GM13977 (cell line): ENCODE measurements around the gene STRA8.

ENCODE experiments used
- DNase-seq: peaks from one replicate; pipeline ENCODE4 v3.0.0; 2012; ENCODE audit warnings: low spot score
- in situ Hi-C: fragments of 300-500 bp; cut with MboI; formaldehyde crosslinking; loops from one replicate; pipeline ENCODE4 v1.12.0; 2022; ENCODE audit warnings: low sequenced_read_pairs, low pct_unique_long_range_greater_than_20kb, mixed read lengths, inconsistent platforms; ENCODE audit not compliant: unreplicated experiment
- TF ChIP-seq, protein P1 (sequence below): IDR thresholded peaks from 2 replicates; pipeline ENCODE4 v1.5.1; 2012; ENCODE audit warnings: mild to moderate bottlenecking, control low read depth; ENCODE audit not compliant: insufficient read depth; ENCODE audit errors: extremely low read depth, missing control alignments

STRA8 gene

DNA sequence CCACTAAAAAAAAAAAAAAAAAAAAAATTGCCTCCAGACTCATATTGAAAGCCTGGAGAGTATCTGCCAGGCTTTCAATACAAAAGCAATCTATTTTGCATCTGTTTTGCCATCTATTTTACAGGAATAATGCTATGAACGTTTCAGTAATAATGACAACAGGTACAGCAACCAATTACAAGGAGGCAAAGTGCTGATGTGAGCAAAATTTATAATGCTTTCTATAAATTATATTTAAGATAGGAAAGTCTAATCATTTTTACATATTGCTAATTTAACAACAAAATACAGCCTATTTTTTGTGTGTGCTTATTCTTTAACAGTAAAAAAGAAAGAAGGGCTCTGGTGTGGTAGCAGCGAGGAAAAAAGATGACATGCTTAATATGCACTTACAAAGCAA lies 32.3 kb upstream of the STRA8 start:
- TF ChIP-seq, protein P1, sequence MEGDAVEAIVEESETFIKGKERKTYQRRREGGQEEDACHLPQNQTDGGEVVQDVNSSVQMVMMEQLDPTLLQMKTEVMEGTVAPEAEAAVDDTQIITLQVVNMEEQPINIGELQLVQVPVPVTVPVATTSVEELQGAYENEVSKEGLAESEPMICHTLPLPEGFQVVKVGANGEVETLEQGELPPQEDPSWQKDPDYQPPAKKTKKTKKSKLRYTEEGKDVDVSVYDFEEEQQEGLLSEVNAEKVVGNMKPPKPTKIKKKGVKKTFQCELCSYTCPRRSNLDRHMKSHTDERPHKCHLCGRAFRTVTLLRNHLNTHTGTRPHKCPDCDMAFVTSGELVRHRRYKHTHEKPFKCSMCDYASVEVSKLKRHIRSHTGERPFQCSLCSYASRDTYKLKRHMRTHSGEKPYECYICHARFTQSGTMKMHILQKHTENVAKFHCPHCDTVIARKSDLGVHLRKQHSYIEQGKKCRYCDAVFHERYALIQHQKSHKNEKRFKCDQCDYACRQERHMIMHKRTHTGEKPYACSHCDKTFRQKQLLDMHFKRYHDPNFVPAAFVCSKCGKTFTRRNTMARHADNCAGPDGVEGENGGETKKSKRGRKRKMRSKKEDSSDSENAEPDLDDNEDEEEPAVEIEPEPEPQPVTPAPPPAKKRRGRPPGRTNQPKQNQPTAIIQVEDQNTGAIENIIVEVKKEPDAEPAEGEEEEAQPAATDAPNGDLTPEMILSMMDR = no peak
- in situ Hi-C loops = no loop called here
- no peak for DNase-seq

DNA sequence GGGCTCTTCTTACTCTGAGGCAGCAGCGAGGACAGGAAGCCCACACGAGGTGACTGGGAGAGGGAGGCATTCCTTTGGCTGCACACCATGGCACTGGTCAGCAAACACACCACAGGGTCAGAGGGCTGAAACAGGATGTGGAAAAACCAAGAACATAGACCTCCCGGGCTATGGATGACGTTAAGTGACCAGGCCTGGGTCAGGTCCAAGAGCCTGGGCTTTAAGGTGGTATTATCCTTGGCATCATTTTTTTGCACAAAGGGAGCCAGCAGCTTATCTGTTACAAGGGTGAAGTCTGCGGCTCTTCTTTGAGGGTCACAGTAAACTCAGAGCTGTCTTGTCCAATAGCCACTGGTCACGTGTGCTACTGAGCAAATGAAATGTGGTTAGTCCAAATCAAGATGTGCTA lies 29.3 kb upstream of the STRA8 start:
- in situ Hi-C loops = no loop called here

DNA sequence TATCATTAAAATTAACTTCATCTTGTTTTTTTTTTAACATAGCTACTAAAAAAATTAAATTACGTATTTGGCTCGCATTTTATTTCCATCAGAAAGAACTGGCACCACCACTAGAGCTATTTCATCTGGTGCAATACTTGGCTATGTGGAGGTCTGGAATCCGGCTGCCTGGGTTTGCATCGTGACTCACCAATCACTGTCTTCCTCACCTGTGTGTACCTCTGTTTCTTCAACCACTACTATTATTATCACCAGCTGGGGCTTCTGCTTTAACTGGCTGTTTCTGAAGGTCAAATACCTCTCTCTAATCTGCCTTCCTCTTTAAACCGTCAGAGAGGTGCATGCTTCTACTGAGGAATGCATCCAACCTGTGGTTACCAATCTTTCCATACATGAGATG lies 28.8 kb upstream of the STRA8 start:
- TF ChIP-seq, protein P1 = no peak
- no peak for DNase-seq
- in situ Hi-C loops = no loop called here

More for the DNA sequence above, 29.3 kb upstream of the STRA8 start:
- TF ChIP-seq, protein P1 = no peak
- DNase-seq = no peak

DNA sequence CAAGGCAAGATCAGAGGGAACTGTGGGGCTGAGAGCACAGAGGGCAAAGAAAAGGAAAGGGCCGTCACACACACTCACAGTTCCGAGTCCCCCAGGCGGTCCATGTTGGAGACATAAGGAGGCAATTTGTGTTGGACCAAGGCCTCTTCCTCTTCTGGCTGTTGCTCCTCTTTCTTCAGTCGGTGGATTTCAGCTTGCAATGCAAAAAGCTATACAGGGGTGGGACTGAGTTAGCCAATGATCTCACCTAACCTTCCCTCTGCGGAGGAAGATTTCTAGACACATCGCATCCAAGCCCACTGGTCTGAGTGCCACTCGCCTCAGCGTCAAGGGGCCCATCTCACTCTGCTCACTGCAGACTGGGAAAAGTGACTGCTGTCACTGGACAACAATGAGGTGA lies 27.8 kb upstream of the STRA8 start:
- DNase-seq = no peak
- TF ChIP-seq, protein P1 = no peak
- in situ Hi-C loops = no loop called here

DNA sequence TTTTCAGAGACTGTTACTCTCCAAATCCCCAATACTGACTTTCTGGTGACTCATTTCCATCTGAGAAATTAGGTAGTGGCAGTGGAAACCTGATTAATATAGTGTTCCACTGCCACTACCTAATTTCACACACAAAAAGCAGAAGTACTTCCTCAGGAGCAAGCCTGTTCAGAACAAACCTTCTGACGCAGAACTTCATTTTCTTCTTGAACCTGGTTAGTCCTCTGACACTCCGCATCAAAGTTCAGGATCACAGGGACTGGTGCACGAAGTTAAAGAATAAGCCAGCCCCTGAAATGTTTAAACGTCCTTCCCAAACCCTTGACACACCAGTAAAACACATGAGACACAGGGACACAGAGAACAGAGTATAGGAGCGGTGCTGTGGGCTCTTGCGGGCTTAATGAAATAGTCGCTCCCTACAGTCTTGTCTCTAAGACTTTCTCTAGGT lies 26.7 kb upstream of the STRA8 start:
- in situ Hi-C loops = no loop called here
- DNase-seq = peak; percentile 67

DNA sequence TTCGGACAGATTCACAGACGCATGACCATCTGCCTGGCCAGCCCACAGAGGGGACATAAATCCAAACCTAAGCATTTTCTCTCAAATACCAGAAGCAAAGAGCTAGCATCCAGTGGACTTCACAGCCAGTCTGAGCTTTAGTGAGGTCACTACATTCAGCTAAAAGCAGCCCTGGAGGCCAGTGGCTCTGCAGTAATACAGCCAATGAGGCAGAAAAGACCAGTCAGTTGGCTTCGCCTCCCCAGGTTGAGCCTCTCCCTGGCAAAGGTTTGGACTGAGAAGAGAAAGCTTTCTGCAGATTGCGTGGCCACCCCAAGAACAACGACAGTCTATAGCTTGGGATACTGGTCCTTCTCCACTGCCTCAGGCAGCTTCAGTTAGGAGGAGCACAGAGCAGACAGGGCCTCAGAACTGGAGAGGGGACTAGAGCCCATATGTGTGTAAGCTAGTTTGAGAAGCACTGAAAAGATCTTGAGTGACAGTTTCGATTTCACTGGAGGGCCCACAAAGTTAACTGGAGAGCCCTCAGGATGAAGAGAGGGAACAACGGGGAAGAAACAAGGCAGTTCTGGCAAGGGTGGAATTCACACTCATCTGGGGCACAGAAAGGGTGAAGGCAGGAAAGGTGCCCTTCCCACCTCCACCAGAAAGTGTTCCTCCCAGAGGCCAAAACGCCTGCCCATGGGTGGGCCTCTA lies 26.1 kb upstream of the STRA8 start:
- DNase-seq = no peak
- in situ Hi-C loops = no loop called here
- TF ChIP-seq, protein P1 = no peak

More for the DNA sequence above, 26.7 kb upstream of the STRA8 start:
- TF ChIP-seq, protein P1 = no peak
